Measurements from ENCODE around the gene TMEM74B.
"Not testable (repeated sequence)": the region's sequence is repeated elsewhere in the genome, so short reads cannot be mapped to it uniquely, and the experiment has no call there.

The TMEM74B gene

DNA sequence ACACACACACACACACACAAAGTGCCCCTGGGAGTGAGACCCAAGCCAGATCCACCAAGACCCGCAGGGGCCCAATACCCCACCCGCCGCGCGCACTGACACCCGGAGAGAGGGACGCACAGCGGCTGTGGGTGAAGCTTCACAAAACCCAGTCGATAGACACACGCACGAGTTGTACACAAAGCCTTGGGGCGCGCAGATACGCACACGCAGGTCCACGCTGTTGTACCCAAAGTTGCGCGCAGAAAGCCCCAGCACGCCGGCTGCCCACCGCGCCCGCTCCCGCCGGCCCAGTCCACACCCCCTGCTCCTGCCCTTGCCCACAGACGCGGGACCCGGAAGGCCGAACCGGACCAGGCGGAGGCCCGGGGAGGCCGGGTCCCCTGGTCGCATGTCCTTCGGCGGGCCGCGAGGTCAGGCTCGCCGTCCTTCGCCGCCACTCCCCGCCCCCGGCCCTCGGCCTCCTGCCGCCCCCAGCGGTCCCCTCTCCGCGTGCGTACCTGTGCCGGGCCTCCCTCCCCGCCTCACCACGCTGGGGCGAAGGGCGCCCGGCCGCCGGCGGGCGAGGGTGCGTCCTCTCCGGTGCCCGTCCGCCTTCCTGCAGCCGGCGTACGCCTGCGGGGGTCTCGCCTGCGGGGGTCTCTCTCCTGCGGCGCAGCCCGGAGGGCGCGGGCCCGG, at the start of gene TMEM74B:
TSS of gene TMEM74B (minus strand) at position 344 of the 678 bp plus-strand sequence. CDS start 1,180 bp downstream, outside the sequence.
- peak; percentile 37 for DNase-seq

DNA sequence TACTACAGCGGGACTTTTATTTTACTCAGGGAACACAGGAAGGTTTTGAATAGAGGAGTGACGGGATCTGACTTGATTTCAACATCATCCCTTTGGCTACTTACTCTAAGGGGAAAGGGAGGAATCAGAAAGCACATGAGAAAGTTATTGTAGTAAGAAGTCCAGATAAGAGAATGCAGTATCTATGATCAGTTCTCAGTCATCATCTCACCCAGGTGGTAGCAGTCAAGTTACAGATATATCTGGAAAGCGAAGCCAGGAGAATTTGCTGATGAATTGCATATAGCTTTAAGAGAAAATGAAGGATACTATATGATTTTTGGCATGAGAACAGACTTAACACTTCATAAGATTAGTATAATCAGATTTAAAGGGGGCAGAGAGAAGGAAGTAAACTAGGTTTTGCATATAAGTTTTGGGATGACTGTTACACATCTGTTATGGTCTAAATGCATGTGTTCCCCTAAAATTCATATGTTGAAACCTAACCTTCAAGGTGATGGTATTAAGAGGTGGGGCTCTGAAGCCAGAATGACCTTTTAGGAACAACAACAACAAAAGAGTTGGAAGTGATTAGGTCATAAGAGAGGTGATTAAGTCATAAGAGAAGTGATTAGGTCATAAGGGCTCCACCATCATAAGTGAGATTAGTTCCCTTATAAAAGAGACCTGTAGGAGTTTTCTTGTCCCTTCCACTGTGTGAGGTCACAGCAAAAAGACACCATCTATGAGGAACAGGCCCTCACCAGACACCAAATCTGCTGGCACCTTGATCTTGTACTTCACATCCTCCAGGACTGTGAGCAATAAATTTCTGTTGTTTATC, 47.7 kb upstream of the TMEM74B start:
- DNase-seq: no peak

DNA sequence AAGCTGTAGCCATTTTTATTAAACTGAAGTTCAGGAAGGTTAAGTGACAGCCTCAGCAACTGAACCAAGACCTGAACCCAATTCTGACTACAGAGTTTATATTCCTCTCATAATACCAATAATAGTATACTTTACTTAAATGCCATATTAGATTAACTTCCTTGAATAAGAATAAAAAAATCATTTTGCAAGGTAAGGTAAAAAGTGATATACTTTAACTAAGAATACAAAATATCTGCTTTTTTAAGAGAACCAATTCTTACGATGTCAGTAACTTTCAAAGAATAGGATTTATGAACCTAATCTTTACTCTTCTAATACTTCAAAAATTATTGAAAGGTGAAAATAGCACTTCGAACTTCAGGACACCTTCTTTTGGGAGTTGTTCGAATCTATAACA, 44.8 kb upstream of the TMEM74B start:
- no peak for DNase-seq

DNA sequence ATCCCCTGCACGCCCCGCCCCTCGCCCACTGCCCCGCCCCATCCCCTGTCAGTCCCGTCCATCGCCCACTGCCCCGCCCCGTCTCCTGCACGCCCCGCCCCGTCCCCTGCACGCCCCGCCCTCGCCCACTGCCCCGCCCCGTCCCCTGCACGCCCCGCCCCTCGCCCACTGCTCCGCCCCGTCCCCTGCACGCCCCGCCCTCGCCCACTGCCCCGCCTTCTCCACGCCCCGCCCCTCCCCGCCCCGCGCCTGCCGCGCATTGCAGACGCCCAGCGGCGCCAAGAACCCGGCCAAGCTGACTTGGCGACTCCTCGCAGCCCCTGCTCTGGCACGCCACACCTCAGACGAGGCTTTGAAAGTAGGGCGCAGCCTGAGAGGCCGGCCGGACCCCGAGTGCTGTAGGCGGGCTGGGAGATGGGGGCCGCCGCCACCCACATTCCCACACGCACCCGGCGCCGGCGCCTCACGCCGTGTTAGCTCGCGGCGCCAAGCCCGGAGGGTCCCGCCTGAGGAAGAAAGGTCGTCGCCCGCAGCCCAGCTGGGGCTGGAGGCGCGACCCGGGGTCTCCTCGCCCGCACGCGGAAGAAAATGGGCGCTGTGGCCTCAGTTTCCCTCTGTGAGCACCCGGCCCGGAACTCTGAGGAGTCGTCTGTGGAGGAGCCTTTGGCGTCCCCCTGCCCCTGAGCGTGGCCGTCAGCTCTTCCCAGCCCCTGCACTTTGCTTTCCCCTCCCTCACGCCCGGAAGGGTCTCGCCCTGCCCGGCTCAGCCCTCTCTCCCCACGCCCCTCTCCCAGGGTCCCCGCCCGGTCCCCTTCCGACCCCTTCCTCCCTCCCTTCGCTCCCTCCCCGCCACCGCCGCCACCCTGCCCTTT, 41.2 kb upstream of the TMEM74B start, which contains the start of gene RAD21L1:
TSS of gene RAD21L1 (plus strand) at position 262 of the 872 bp plus-strand sequence. CDS start 2,410 bp downstream, outside the sequence.
- DNase-seq: peak; percentile 88

DNA sequence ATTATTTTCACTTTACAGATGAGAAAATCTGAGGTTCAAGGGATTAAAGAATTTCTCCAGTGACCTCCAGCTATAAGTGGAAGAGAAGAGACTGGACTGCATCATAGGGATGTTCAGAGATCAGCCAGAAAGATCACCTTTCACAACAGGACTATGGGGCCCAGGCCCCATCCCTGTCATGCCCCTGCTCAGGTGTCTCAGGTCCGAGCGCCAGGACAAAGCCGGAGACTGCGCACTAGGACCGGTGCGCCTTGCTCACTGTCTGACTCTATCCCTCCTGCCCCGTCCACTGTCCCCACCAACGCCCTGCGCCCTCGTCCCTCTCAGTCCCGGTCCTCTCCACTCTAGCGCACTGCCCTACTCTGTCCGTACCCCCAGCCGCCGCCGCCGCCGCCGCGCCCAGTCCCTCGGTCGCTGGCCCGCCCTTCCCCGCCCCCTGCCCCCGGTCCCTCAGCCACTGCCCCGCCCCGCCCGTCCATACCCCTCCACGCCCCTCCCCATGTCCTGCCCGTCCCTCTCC, 40.5 kb upstream of the TMEM74B start:
- peak; percentile 88 for DNase-seq

DNA sequence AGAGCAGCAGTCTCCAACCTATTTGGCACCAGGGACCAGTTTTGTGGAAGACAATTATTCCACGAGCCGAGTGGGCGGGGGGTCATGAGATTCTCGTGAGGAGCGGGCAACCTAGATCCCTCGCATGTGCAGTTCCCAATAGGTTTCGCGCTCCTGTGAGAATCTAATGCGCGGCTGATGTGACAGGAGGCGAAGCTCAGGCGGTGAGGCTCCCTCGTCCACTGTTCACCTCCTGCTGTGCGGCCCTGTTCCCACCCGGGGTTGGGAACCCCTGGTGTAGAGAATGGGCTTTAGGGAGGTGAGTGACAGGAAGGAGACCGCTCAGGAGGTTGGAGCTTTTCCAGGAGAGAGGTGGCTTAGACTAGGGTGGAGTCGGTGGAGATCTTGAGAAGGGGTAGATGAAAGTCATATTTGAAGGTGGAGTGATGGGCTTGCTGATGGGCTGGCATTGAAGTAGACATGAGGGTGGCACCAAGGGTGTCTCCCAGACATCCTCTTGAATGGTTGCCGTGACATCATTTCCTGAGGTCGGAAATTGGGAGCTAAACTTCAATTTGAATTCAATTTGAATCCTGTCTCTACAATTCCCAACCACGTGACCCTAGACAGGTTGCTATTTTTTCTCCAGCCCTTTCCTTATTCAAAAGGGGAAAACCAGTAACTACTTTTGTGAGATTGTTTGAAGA, 39.6 kb upstream of the TMEM74B start:
- DNase-seq: no peak

DNA sequence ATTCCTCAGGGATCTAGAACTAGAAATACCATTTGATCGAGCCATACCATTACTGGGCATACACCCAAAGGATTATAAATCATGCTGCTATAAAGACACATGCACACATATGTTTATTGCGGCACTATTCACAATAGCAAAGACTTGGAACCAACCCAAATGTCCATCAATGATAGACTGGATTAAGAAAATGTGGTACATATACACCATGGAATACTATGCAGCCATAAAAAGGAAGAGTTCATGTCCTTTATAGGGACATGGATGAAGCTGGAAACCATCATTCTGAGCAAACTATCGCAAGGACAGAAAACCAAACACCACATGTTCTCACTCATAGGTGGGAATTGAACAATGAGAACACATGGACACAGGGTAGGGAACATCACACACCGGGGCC, 38.0 kb upstream of the TMEM74B start:
- DNase-seq: not testable (repeated sequence)

DNA sequence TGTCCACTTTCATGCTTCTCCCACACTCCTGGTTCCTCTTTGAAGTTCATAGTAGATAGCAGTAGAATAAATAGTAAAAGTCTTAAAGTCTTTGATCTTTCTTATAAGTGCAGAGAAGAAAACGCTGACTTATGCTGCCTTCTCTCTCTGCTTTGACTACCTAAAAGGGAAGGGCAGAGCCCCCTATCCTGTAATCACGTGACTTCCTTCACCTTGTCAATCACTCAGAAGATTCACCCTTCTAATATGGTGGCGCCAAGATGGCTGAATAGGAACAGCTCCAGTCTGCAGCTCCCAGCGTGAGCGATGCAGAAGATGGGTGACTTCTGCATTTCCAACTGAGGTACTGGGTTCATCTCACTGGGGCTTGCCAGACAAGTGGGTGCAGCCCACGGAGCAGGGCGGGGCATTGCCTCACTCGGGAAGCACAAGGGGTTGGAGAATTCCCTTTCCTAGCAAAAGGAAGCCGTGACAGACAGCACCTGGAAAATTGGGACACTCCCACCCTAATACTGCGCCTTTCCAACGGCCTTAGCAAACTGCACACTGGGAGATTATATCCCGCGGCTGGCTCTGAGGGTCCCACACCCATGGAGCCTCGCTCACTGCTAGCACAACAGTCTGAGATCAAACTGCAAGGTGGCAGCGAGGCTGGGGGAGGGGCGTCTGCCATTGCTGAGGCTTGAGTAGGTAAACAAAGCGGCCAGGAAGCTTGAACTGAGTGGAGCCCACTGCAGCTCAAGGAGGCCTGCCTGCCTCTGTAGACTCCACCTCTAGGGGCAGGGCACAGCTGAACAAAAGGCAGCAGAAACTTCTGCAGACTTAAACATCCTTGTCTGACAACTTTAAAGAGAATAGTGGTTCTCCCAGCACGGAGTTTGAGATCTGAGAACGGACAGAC, 32.0 kb upstream of the TMEM74B start:
- DNase-seq: not testable (repeated sequence)

DNA sequence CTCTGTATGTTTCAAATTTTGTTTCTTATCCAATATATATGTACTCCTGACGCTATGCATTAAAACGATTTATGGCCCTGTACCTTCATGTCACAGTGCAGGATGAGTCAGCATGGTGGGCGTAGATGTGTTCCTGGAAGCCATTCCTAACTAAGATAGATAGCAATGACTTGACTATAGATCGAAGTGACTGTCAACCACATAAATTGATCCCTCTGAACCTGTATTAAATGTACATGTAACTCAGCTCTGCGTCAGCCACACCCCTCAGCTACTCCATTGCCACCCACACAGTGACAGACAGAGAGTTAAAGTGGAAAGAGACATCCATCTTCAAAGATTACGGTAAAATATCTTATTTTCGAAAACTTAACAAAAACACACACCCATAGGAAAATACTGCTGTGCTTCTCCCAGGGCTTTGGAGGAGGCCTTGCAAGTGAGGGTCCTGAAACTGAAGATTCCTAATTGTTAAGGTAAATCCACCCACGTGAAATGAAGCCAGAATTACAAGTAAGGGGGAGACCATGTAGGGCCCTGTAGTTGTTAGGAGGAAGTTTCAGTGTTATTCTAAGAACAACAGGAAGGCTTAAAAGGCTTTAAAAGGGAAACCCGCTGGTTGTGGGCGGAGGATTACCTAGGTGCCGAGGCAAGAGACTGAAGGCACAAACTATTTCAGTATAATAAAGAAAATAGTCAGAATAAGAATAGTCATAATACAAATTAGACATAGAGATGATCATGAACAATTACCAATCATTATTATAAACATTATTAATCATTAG, 30.8 kb upstream of the TMEM74B start:
- DNase-seq: peak; percentile 9

DNA sequence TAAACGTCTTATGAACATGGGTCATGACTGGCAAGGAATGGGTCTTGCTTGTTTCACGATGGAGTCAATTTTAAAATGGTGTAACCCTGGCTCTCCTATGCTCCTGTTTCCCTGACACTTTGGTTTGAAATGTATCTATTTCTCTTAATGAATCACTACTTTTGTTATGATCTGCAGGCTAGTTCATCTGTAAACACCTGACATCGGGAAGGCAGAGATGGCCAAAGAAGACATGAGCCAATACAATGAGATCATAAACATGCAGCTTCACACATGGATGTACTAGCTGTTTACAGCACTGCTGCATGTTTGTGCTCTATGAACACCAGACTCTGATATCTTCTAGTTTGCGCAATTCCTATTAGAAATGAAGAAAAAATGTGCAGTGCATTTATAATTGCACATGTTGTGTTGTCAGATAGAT, 30.1 kb upstream of the TMEM74B start:
- no peak for DNase-seq

DNA sequence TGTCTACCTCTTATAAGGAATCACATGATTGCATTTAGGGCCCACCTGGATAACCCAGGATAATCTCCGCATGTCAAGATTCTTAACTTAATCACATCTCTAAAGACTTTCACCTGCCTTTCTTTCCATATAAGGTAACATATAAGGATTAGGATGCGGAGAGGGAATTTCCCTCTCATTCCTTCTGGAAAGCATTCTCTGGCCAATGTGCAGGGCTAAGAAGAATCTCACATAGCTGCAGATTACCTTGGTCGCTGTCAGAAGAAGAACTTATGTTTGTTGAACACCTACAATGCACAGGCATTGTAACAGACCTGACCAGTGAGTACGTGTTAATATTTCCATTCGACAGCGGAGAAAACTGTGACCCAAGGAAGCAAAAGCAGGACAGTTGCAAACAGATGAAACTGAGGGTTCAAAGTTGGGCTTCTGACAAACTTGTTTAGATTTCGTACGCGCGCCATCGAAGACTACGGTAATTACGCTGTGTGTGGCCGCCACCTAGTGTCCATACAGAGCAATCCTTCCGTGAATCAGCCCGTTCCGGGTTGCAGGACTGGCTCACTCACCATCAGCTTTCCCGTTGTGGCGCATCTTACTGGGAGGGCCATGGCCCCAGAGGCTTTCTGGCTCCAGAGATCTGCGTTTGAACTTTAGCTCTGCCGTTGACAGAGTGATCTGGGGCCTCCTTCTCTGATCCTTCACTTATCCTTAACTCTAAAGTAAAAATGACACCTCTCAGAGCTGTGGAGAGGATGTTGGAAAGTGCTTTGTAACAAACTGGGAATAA, 28.0 kb upstream of the TMEM74B start:
- peak; percentile 77 for DNase-seq

DNA sequence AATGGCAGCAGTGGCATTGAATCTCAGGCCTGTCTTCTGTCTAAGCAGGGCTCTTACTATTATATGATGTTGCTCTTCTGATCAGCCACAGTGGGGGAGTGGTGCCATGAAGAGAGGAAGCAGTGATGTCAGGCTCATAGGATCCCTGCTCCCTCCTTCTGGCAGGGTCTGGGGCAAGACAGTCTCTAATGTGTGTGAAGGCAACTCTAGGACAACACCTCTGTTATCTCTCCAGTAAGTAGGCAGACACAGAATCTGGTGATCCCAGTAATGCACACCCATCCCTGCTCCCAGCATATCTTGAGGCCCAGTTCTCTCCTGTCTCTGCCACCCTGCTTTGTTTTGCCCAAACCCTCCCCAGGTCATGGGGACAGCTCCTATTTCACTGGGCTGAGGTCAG, 27.2 kb upstream of the TMEM74B start:
- no peak for DNase-seq

DNA sequence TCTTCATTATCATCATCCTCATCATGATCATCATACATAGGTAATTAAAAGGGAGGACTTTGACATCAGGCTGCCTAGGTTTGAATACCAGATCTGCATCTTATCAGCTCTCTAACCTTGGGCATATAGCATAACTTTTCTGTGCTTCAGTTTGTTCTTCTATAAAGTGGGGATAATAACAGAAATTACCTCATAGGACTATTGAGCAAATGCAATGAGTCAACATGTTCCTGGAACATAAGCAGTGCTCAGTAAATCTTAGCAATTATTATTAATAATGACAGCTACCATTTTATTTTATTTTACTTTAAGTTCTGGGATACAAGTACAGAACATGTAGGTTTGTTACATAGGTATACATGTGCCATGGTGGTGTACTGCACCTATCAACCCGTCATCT, 25.7 kb upstream of the TMEM74B start:
- DNase-seq: no peak

DNA sequence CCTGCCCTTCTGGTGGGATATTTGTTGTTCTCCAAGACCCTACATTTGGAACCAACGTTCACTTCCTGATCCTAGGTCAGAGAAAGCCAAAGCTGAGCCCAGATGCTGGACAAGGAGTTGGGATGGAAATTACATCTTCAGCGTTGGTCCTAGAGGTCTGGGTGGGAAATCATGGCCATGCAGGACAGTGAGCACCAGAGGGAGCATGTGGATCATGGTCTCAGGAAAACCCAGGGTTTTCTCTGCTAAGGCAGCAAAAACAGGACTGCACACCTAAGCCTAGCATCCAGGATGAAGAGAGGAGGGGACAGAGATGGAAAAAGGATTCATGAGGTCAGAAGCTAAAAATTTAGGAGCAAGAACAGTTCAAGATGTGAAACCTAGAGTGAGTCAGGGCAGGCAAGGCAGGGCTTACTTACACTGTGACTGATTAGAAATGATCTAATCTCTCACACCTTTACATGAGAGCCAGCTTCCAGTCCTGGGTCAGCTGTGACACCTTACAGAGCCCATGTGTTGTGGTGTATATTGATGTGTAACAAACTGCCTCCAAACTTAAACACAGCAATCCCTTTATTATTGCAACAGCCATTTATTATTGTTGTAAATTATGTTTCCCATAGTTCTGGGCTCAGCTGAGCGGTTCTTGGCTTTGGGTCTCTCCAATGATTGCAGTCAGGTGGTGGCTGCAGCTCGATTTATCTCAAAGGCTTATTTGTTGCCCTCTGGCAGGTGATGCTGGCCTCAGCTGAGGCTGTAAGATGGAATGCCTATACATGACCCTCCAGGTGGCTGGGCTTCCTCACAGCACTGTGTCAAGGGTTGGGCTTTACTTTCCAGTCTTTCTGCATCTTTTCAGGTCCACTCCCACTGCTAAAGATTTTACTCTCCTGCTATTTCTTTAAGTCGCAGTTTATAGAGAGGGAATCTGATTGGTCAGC, 24.9 kb upstream of the TMEM74B start:
- DNase-seq: no peak

DNA sequence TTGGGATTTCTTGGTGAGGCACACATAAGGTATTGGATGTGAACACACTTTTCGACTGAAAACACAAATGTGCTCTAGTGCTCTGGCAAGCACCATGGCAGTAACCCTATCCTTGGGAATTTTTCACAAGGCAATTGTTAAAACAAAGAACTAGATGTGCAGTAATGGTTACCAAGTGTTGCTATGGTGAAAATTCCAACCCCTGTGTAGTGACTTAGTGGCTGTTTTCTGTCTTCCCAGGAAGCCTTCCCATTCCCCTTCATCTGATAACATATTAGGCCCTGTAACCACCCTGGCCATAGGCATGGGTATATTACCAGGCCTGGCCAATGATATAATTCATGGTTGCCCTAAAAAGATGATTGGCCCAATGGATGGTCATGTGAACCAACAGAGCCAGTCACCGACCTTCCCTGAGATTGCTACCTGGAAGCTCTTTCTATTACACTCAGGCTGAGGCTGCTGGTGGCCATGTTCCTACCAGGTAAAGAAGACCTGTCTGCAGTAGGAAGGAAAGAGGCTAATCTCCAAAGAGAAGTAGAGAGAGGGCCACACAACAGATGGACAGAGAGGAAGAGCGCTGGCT, 22.6 kb upstream of the TMEM74B start:
- no peak for DNase-seq

DNA sequence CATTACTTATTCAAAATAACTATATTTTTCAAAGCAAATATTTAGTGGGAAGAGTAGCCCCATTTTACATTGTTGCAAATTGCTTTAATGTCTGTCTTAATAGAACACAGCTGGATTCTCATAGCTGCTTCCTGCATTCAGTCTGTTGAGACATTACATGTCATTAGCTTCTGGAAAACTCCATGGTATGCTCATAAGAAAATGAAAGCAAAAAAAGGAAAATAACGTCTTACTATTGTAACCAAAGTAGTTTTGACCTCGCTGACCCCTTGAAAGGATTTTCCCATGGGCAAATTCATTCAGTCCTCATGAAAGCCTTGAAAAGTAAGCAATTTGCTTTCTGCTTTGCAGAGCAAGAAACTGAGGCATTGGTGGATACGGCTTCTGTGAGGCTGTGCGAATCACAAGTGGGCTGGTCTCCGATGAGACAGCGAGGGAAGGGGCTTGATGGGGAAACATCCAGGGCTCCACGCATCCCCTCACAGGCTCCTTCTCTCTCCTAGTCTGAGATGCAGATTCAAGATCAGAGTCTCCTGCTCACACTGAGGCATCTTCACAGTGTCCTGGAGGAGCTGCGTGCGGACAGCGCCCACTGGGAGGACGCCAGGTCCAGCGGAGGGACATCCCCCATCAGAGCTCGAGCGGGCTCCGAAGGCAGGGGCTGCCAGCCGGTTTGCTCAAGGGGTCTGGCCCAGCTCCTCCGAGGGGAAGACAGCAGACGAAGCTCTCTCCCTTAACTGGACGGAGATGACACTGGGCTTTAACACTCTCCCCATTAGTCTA, 21.8 kb upstream of the TMEM74B start:
- no peak for DNase-seq

DNA sequence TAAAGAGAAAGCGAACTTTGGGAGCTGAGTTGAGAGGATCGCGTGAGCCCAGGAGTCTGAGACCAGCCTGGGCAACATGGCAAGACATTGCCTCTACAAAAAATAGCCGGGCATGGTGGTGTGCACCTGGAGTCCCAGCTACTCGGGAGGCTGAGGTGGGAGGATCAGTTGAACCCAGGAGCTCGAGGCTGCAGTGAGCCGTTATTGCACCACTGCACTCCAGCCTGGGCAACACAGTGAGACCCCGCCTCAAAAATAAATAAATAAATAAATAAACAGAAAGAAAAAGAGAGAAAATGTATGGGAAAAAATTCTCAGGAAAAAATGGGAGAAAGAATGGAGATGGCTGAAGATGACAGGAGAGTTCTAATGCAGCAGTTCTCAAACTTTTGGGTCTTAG, 21.0 kb upstream of the TMEM74B start:
- DNase-seq: no peak
